ENCODE results near the gene CSRP1. TPM values are rescaled to one million over a fixed set of nuclear protein-coding genes. Genes with fewer than 3 reads are reported as not detected.

Gene CSRP1
- polyA plus RNA-seq, 1 donor from 2014 or later = 53.4 TPM

DNA sequence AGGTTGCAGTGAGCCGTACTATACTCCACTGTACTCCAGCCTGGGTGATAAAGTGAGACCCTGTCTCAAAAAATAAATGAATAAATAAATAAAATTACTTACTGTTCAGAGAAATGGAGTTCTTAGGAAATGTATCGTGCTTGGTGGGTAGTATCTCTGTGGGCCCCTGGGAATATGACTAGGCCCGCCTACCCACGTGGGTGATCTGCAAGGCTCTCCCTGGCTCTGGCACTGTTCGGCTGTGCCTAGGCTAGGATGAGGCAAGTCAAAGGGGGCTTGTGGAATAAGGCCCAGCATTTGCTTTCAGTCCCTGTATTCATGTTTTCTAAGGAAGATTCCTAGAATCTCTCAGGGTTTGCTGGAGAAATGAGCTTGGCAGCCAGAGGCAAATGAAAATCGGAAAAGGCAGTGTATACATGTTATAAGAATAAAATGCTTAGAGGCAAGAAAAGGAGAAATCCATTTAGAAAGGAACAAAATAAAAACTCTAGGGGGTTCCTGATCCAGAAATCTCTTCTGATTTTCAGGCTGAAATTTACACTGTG is 4.5 kb upstream of the CSRP1 start:
- Mint-ChIP-seq H3K4me3 (peak overlapping the region in 1 of 4 donors; percentile 49), H3K27ac (peak overlapping the region in 1 of 3 donors; percentile 9), H3K27me3 (no peaks in the 10 kb centered on the region), H3K36me3 (no peaks in the 10 kb centered on the region), H3K9me3 (no peaks in the 10 kb centered on the region), H3K4me1 (peaks cover 13 to 27% (median 14%) of the 10 kb centered on the region in 3 donors)

DNA sequence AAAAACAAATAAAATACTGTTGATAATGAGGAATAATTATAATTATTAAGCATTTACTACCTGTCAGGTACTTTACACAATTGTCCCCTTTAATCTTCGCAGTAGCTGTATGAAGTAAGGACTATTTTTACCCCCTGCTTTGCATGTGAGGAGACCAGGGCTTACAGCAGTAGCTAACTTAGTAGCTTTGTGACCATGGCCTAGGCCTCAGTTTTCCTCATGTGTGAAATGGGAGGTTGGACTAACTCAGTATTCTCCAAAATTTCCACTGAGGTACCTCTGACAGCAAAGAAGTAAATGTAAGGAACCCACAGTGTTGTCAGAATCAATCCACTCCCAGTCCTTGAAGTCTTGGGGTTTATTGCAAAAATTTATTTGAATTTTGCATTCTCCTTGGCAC is 3.8 kb upstream of the CSRP1 start:
- peak overlapping the region in 2 of 4 donors; percentile 21 to 74 for H3K4me3 Mint-ChIP-seq
- H3K36me3 Mint-ChIP-seq = no peaks in the 10 kb centered on the region
- H3K27ac Mint-ChIP-seq = no peak overlapping the region
- no peaks in the 10 kb centered on the region for H3K9me3 Mint-ChIP-seq
- H3K27me3 Mint-ChIP-seq = no peaks in the 10 kb centered on the region
- peaks cover 17 to 35% (median 21%) of the 10 kb centered on the region in 3 donors for H3K4me1 Mint-ChIP-seq

DNA sequence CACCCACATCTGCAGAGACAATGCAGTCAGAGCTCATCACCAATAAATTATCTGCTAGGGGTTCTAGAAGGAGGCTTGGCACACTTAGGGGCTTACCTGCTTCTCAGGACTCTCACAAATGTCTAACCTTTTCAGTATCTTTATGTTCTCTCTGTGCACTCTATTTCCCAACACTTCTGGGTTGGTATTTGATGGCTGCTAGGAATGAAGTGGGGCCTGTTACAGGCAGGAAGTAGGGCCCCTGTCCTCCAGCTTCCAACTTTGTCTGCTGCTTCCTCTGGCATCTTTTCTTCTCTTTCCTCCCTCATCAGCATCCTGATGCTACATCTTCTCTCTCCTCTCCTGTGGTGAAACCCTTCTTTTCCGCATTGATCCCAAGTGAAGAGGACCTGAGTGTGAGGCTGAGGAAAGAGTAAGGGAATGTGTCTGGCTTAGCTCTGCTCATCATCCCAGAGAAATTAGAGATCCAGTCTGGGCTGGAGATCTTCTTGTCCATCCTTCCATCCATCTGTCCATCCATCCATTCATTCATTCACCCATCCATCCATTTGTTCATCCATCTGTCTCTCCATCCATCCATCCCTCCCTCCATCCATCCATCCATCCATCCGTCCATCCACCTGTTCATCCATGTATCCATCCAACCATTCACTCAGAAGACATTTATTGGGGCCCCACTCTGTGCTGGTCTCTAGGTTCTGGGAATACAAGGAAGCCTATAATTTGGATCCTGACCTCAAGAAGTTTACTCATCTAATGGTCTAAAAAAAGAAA is 2.9 kb upstream of the CSRP1 start:
- Mint-ChIP-seq H3K9me3 (no peaks in the 10 kb centered on the region), H3K4me3 (peak overlapping the region in 3 of 4 donors; percentile 10 to 76 (median 38)), H3K27ac (peak overlapping the region in 1 of 3 donors; percentile 63), H3K27me3 (no peaks in the 10 kb centered on the region), H3K36me3 (no peaks in the 10 kb centered on the region), H3K4me1 (peaks cover 19 to 41% (median 28%) of the 10 kb centered on the region in 3 donors)

DNA sequence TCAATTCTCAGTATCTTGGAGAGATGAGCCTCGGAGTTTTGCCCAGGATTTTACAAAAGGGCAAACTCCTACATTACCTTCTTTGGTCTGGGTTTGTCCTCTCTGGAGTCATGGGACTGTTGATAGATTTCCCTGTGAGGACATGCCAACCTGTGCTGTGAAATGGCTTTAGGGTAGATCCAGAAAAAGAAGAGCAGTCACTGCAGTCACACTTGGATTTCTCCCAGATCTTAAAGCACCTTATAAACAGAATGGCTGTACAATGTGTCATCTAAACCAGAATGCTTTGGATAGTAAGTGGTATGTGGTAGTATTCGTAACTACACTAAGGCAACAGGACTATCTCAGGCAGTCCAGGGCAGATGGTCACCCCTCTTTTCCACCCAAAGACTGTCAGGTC is 1.9 kb upstream of the CSRP1 start:
- Mint-ChIP-seq H3K27me3 (no peaks in the 10 kb centered on the region), H3K36me3 (no peaks in the 10 kb centered on the region), H3K4me1 (peaks cover 20 to 42% (median 28%) of the 10 kb centered on the region in 3 donors), H3K27ac (no peak overlapping the region), H3K9me3 (no peaks in the 10 kb centered on the region), H3K4me3 (peak overlapping the region in 1 of 4 donors; percentile 12)

DNA sequence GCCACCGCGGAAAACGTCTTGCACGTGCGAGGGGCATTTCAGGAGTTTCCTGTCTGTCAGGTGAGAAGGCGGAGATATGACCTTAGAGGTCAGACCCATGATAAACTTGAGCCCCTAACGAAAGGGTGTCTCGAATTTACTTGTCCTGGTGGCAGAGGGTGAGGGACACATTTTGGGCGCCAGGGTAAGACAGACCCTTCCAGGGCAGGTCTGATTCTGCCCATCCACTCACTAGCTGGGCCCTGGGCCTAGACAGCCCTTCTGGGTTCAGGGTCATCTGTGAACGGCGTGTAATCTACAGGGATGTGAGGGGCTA is 395 bp upstream of the CSRP1 start:
- H3K36me3 Mint-ChIP-seq = no peaks in the 10 kb centered on the region
- peaks cover 19 to 46% (median 23%) of the 10 kb centered on the region in 3 donors for H3K4me1 Mint-ChIP-seq
- H3K27me3 Mint-ChIP-seq = no peaks in the 10 kb centered on the region
- peak overlapping the region; percentile 89 to 97 (median 96) for H3K4me3 Mint-ChIP-seq
- no peaks in the 10 kb centered on the region for H3K9me3 Mint-ChIP-seq
- peak overlapping the region; percentile 84 to 96 (median 85) for H3K27ac Mint-ChIP-seq

DNA sequence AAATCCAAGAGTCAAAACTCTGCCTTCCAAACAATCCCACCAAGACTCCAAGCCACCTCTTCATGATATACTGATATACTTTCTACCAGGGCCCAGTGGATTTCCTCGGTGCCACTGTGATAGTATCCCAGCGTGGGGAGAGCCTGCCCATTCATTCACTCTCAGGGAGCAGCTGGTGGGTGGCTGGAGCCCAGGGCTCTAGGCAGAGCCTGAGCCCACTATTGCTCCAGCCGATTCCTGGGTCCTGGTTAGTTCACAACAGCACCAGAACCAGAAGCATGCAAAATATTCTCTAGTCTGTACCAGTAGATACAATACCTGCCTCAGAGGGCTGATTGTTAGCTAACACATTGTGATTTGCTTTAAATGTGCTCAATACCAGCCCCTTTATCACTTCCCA is 831 bp downstream of the CSRP1 start:
- Mint-ChIP-seq H3K4me3 (peak overlapping the region; percentile 89 to 97 (median 96)), H3K4me1 (peaks cover 12 to 40% (median 21%) of the 10 kb centered on the region in 3 donors), H3K9me3 (no peaks in the 10 kb centered on the region)

DNA sequence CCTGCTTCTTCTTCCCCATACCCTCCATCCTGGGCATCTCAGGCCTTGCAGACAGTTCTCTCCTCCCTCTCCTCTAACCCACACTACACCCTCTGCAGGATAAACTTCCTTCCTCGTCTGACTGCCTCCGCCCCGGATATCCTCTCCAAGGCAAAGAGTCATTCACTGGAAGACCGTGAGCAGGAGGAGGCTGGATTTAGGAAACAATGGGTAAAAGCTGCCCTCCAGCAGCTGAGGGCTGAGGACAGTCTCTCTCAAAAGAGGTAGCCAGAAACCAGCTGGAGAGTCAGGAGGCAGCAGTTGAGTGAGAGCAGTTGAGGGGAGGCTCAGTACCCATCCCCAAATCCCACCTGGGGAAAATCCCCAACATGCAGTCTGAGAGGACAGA is 1.4 kb downstream of the CSRP1 start:
- H3K36me3 Mint-ChIP-seq = no peaks in the 10 kb centered on the region
- H3K27ac Mint-ChIP-seq = peak overlapping the region in 1 of 3 donors; percentile 48
- peak overlapping the region; percentile 34 to 97 (median 96) for H3K4me3 Mint-ChIP-seq
- peaks cover 12 to 35% (median 21%) of the 10 kb centered on the region in 3 donors for H3K4me1 Mint-ChIP-seq
- no peaks in the 10 kb centered on the region for H3K9me3 Mint-ChIP-seq
- H3K27me3 Mint-ChIP-seq = no peaks in the 10 kb centered on the region

More for the DNA sequence above, 831 bp downstream of the CSRP1 start:
- H3K27me3 Mint-ChIP-seq = no peaks in the 10 kb centered on the region
- H3K27ac Mint-ChIP-seq = peak overlapping the region; percentile 81 to 89 (median 84)
- no peaks in the 10 kb centered on the region for H3K36me3 Mint-ChIP-seq

DNA sequence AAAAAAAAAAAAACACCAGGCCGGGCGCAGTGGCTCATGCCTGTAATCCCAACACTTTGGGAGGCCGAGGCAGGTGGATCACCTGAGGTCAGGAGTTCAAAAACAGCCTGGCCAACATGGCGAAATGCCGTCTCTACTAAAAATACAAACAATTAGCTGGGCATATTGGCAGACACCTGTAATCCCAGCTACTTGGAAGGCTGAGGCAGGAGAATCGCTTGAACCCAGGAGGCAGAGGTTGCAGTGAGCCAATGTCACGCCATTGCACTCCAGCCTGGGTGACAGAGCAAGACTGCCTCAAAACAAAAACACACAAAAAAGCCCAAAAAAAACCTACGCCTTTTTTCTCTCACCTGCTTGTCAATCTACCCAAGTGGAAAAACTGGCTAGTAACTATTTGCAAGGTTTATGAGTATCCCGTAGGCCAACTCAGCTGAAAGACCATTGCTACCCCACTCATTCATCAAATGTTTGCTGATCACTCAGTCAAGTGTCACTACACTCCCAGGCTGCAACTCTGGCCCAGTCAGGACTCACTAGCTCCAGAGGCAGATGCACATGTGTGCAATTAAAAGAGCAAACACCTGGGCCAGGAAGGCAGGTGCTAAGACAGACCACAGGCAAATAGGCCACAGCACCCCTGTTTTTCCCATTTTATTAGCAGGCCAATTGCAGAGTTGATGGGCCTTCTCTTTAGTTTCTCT is 2.0 kb downstream of the CSRP1 start:
- Mint-ChIP-seq H3K36me3 (no peaks in the 10 kb centered on the region), H3K4me1 (peaks cover 12 to 35% (median 21%) of the 10 kb centered on the region in 3 donors), H3K27me3 (no peaks in the 10 kb centered on the region), H3K9me3 (no peaks in the 10 kb centered on the region), H3K4me3 (peak overlapping the region; percentile 34 to 97 (median 96)), H3K27ac (peak overlapping the region in 1 of 3 donors; percentile 48)

DNA sequence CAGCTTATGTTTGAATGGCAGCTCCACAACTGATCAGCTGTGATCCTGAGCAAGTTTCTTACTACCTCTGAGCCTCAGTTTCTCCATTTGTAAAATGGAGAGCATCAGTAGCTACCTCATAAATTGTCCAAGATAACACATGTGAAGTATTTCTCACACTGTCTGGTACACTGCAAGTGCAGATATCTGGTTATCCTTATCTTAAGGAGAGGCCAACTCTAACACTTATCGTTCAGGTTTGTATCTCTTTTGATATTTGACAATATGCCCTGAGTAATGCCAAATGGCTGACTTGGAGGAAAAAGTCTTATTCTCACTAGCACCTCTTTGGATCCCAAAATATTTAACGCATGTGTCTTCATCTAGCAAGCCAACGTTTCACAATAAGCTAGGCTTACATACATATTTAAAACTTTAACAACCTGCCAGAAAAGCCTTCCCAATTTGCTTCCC is 2.7 kb downstream of the CSRP1 start:
- peak overlapping the region in 1 of 4 donors; percentile 63 for H3K4me3 Mint-ChIP-seq
- H3K27ac Mint-ChIP-seq = peak overlapping the region in 1 of 3 donors; percentile 46
- no peaks in the 10 kb centered on the region for H3K9me3 Mint-ChIP-seq
- H3K4me1 Mint-ChIP-seq = peaks cover 12 to 33% (median 21%) of the 10 kb centered on the region in 3 donors
- no peaks in the 10 kb centered on the region for H3K27me3 Mint-ChIP-seq
- H3K36me3 Mint-ChIP-seq = no peaks in the 10 kb centered on the region

DNA sequence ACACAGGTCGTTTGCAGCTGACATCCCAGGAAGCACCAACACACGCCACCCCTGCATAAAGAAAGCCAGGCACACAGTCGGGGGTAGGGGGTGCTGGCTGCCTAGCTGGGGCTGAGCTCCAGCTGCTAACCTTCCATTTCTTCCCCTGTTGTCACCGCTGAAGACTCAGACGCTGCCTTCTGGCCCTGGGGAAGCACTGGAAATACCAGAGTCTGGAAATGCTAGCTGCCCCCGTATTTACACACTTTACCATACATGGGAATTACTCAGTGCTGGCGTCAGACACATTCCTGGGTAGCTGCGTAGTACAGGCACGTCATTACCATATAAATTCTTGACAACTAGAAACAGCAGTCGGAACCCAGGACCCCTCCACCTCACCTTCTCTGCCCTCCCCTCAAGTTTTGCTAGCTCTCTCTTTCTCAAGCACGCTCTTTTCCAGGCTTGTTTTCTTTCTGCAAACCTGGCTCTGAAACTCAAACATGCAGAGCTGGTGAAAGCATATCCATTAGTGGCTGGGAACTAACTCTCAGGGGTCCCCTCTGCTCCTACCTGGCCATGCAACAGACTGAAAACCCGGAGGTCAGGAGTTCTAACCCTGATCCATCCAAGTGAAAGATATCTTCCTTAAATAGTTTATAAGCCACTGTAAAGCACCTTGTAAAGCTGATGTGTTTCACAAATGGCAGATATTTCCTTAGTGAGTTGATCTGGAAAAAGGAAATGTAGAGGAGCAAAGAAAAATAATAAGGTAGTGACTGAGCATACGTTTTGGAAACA is 3.3 kb downstream of the CSRP1 start:
- Mint-ChIP-seq H3K36me3 (no peaks in the 10 kb centered on the region), H3K27me3 (no peaks in the 10 kb centered on the region), H3K4me1 (peaks cover 12 to 29% (median 19%) of the 10 kb centered on the region in 3 donors), H3K4me3 (peak overlapping the region in 2 of 4 donors; percentile 12 to 63), H3K9me3 (no peaks in the 10 kb centered on the region), H3K27ac (no peak overlapping the region)

DNA sequence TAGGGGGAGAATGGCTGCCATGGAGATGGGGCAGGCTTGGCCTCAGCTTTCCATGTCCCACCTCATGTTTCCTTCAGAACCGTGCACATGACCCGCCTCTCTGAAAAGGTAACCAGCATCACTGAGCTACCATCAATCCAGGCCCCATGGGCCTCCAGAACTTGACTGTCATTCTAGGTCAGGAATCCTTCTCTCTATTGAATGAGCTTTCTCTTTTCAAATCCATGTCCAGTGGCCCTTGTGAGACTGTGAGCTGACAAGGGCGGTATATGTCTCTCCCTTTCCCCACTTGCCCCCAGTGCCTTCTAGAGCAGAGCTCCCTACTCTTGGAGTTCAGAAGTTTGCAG is 4.4 kb downstream of the CSRP1 start:
- Mint-ChIP-seq H3K36me3 (no peaks in the 10 kb centered on the region), H3K27me3 (no peaks in the 10 kb centered on the region), H3K27ac (no peak overlapping the region), H3K4me3 (peak overlapping the region in 1 of 4 donors; percentile 41), H3K4me1 (peaks cover 12 to 27% (median 17%) of the 10 kb centered on the region in 3 donors), H3K9me3 (no peaks in the 10 kb centered on the region)

DNA sequence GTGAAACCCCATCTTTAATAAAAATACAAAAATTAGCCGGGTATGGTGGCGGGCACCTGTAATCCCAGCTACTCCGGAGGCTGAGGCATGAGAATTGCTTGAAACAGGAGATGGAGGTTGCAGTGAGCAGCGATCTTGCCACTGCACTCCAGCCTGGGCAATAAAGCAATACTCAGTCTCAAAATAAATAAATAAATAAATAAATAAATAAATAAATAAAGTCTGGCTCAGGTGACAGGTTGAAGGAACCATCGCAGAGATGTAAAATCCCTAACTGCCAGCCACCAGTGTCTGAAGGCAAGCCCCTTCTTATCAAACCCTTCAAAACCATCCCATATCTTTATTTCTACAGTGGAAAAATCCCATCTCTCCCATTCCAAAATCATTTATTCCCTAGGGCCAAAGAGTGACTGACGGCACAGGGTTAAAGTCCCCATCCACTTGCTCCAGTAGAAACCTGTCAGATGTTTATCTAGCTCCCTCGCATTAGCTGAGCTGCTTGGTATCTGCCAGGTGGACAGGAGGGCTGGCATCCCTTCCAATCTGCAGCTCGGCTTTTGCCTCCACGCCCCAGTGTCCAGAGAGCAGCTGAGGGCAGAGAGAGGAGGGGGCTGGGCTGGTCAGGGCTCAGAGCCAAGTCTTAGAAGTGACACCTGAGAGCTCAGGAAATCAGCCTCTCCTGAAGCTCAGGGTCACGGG is 5.0 kb downstream of the CSRP1 start:
- Mint-ChIP-seq H3K9me3 (no peaks in the 10 kb centered on the region), H3K4me3 (no peak overlapping the region), H3K36me3 (no peaks in the 10 kb centered on the region), H3K27me3 (no peaks in the 10 kb centered on the region), H3K4me1 (peaks cover 12 to 25% (median 16%) of the 10 kb centered on the region in 3 donors), H3K27ac (no peak overlapping the region)

DNA sequence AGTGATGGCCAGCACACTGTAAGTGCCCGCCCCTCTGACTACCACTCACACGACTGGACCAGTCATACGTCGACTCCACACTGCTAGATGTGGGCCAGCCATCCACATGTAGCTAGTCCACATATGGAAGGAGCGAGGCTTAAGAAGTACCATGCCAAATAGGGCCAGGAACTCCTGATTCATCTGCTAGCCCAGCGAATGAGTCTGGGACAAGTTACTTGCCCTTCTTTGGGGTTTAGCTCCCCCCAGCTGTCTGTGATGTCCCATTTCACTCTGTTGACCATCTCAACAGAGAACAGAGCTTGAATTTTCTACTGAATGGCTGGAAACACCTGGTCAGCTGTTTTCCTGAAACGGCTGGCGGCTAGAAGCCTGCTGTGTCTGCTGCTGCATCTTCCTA is 5.8 kb downstream of the CSRP1 start:
- no peaks in the 10 kb centered on the region for H3K36me3 Mint-ChIP-seq
- H3K9me3 Mint-ChIP-seq = no peaks in the 10 kb centered on the region
- H3K27me3 Mint-ChIP-seq = no peaks in the 10 kb centered on the region
- H3K4me1 Mint-ChIP-seq = peaks cover 11 to 20% (median 11%) of the 10 kb centered on the region in 3 donors
- no peak overlapping the region for H3K27ac Mint-ChIP-seq
- no peak overlapping the region for H3K4me3 Mint-ChIP-seq

DNA sequence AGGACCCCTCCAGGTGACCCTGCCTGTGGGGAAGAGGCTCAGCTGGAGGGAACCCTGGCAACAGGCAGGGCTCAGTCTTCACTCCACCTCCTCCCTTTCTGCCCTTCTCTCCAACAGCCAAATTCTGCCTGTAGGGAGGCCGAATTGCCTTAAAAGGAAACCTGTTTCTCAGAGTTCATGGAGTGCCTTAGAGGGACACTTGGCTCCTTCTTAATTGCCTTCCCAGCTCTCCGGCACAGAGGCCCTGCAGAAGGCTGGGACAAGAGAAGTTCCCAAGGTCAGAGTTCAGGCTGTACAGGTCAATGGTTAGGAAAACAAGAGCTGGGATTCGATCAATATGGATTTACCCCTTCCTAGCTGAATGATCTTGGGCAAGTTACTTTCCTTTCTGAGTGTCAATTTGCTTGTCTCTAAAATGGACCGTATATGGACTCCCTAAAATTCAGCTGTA is 6.2 kb downstream of the CSRP1 start:
- no peaks in the 10 kb centered on the region for H3K36me3 Mint-ChIP-seq
- H3K4me3 Mint-ChIP-seq = no peak overlapping the region
- no peaks in the 10 kb centered on the region for H3K27me3 Mint-ChIP-seq
- H3K9me3 Mint-ChIP-seq = no peaks in the 10 kb centered on the region
- no peak overlapping the region for H3K27ac Mint-ChIP-seq
- H3K4me1 Mint-ChIP-seq = peaks cover 6 to 15% (median 7%) of the 10 kb centered on the region in 3 donors

Data from IgD-negative memory B cell (primary cell).